ENCODE measurements around the gene HDAC8.

DNA sequence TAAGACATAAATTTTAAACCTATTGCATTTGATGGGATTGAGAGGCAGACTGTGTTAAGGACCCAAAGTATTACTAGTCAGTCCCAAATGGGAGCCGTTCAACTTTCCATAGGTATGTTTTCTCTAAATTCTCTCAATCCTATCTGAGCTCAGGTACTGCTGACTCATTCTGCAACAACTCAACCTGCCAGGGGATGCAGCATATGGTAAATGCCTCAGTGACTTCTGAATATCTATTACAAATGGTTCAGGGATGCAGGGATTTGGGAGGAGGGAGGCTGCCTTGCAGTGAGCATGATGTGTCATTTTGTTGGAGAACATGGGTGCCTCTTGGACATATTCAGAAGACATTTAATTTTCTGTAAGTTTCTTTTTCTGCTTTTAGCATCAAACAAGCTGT, 97.3 kb downstream of the HDAC8 start:
- no peak for TF ChIP-seq POLR2A (IDR thresholded peaks at IDR 0.05)
- TF ChIP-seq, protein P1, sequence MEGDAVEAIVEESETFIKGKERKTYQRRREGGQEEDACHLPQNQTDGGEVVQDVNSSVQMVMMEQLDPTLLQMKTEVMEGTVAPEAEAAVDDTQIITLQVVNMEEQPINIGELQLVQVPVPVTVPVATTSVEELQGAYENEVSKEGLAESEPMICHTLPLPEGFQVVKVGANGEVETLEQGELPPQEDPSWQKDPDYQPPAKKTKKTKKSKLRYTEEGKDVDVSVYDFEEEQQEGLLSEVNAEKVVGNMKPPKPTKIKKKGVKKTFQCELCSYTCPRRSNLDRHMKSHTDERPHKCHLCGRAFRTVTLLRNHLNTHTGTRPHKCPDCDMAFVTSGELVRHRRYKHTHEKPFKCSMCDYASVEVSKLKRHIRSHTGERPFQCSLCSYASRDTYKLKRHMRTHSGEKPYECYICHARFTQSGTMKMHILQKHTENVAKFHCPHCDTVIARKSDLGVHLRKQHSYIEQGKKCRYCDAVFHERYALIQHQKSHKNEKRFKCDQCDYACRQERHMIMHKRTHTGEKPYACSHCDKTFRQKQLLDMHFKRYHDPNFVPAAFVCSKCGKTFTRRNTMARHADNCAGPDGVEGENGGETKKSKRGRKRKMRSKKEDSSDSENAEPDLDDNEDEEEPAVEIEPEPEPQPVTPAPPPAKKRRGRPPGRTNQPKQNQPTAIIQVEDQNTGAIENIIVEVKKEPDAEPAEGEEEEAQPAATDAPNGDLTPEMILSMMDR (IDR thresholded peaks at IDR 0.05 in 4 of 5, conservative IDR thresholded peaks at IDR 0.05 in 1 of 5), result no peak

Measured in gastrocnemius medialis (tissue), 4 donors.